ENCODE measurements around the gene HACE1.
"Not testable (repeated sequence)": the region's sequence is repeated elsewhere in the genome, so short reads cannot be mapped to it uniquely, and the experiment has no call there.

DNA sequence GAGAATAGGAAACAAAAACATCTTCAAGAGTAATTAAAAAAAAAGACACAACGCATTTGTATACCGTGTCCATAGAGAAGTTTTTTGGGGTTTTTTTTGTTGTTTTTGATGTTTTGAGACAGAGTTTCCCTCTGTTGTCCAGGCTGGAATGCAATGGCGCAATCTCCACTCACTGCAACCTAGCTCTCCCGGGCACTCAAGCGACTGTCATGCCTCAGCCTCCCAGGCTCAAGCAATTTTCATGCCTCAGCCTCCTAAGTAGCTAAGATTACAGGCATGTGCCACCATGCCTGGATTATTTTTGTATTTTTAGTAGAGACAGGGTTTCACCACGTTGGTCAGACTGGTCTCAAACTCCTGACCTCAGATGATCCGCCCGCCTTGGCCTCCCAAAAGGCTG, 12.0 kb downstream of the HACE1 start:
- TF ChIP-seq POLR2A (IDR thresholded peaks at IDR 0.05), result not testable (repeated sequence)
- TF ChIP-seq, protein P1, sequence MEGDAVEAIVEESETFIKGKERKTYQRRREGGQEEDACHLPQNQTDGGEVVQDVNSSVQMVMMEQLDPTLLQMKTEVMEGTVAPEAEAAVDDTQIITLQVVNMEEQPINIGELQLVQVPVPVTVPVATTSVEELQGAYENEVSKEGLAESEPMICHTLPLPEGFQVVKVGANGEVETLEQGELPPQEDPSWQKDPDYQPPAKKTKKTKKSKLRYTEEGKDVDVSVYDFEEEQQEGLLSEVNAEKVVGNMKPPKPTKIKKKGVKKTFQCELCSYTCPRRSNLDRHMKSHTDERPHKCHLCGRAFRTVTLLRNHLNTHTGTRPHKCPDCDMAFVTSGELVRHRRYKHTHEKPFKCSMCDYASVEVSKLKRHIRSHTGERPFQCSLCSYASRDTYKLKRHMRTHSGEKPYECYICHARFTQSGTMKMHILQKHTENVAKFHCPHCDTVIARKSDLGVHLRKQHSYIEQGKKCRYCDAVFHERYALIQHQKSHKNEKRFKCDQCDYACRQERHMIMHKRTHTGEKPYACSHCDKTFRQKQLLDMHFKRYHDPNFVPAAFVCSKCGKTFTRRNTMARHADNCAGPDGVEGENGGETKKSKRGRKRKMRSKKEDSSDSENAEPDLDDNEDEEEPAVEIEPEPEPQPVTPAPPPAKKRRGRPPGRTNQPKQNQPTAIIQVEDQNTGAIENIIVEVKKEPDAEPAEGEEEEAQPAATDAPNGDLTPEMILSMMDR (IDR thresholded peaks at IDR 0.05), result not testable (repeated sequence)
